Measurements from ENCODE around the gene CTRL.
"Not testable (repeated sequence)": the region's sequence is repeated elsewhere in the genome, so short reads cannot be mapped to it uniquely, and the experiment has no call there.

The CTRL gene

GRCh38 chr16:67940446-67941089 lies 8.9 kb upstream of the CTRL start:
- DNase-seq (ENCODE audit: low spot score), result no peak

GRCh38 chr16:67939507-67940445 lies 8.1 kb upstream of the CTRL start:
- no peak for DNase-seq (ENCODE audit: low spot score)

GRCh38 chr16:67937713-67938112 lies 6.1 kb upstream of the CTRL start:
- not testable (repeated sequence) for DNase-seq (ENCODE audit: low spot score)

GRCh38 chr16:67936880-67937605 lies 5.4 kb upstream of the CTRL start:
- DNase-seq (ENCODE audit: low spot score), result peak; percentile 27

GRCh38 chr16:67936124-67936879 lies 4.6 kb upstream of the CTRL start, which contains the start of gene PSMB10:
Gene PSMB10 (minus strand): TSS chr16:67936850. CDS start chr16:67936749, 101 bp downstream.
- peak; percentile 78 for DNase-seq (ENCODE audit: low spot score)

GRCh38 chr16:67935402-67936123 lies 3.9 kb upstream of the CTRL start:
- peak; percentile 94 for DNase-seq (ENCODE audit: low spot score)

GRCh38 chr16:67935101-67935401 lies 3.4 kb upstream of the CTRL start:
- no peak for DNase-seq (ENCODE audit: low spot score)

GRCh38 chr16:67934306-67935100 lies 2.8 kb upstream of the CTRL start:
- DNase-seq (ENCODE audit: low spot score), result no peak

GRCh38 chr16:67933805-67934204 lies 2.1 kb upstream of the CTRL start:
- no peak for DNase-seq (ENCODE audit: low spot score)

GRCh38 chr16:67932462-67932840 lies 789 bp upstream of the CTRL start:
- no peak for DNase-seq (ENCODE audit: low spot score)

GRCh38 chr16:67930678-67931211 lies 917 bp downstream of the CTRL start:
- no peak for DNase-seq (ENCODE audit: low spot score)

- DNase-seq (ENCODE audit: low spot score), result no peak
Observed at GRCh38 chr16:67930191-67930590, 1.5 kb downstream of the CTRL start.

GRCh38 chr16:67928561-67929364 lies 2.9 kb downstream of the CTRL start:
- DNase-seq (ENCODE audit: low spot score), result peak; percentile 68

- DNase-seq (ENCODE audit: low spot score), result no peak
Observed at GRCh38 chr16:67928147-67928546, 3.5 kb downstream of the CTRL start.

- DNase-seq (ENCODE audit: low spot score), result no peak
Observed at GRCh38 chr16:67927131-67927941, 4.3 kb downstream of the CTRL start.

GRCh38 chr16:67926181-67926750 lies 5.4 kb downstream of the CTRL start:
- DNase-seq (ENCODE audit: low spot score), result no peak

GRCh38 chr16:67924140-67924906 lies 7.3 kb downstream of the CTRL start:
- no peak for DNase-seq (ENCODE audit: low spot score)
